SJSA1 (cell line): ENCODE results near the gene GUCA1A. TPM values are rescaled to one million over a fixed set of nuclear protein-coding genes. Genes with fewer than 3 reads are reported as not detected.

Experiments used
- total RNA-seq: library from RNA; depleted of rRNA; stranded (reverse); fragments of >200 nt; shearing (Covaris generic); gene quantifications from 2 replicates; pipeline ENCODE4 v1.2.3, GENCODE V29; 2014; rRNA removed

Gene GUCA1A
- total RNA-seq, 1 experiment from 2014 or later: not detected

Other genes with a start within 250 kb of the GUCA1A start
- 75.1 and 102 TPM in 2 replicates for gene CCND3, start 231.6 kb upstream of the GUCA1A start, total RNA-seq
- gene TAF8, start 122.8 kb upstream of the GUCA1A start, total RNA-seq: 5.0 and 12.2 TPM in 2 replicates
- gene C6orf132, start 30.7 kb upstream of the GUCA1A start, total RNA-seq: not detected in 2 replicates
- gene GUCA1B, start 21.6 kb downstream of the GUCA1A start, total RNA-seq: 1.4 TPM in 1 of 2 replicates, not detected in the other
- 54.4 and 91.1 TPM in 2 replicates for gene MRPS10, start 44.5 kb downstream of the GUCA1A start, total RNA-seq